ENCODE measurements around the gene CASP12. TPM values are rescaled to one million over a fixed set of nuclear protein-coding genes. Genes with fewer than 3 reads are reported as not detected.
A peak's percentile ranks its signal among the peaks of the same experiment; 100 is the strongest.
"Not testable (repeated sequence)": the region's sequence is repeated elsewhere in the genome, so short reads cannot be mapped to it uniquely, and the experiment has no call there.

CASP12 gene
- total RNA-seq = 1.3 and 1.7 TPM in 2 replicates

DNA sequence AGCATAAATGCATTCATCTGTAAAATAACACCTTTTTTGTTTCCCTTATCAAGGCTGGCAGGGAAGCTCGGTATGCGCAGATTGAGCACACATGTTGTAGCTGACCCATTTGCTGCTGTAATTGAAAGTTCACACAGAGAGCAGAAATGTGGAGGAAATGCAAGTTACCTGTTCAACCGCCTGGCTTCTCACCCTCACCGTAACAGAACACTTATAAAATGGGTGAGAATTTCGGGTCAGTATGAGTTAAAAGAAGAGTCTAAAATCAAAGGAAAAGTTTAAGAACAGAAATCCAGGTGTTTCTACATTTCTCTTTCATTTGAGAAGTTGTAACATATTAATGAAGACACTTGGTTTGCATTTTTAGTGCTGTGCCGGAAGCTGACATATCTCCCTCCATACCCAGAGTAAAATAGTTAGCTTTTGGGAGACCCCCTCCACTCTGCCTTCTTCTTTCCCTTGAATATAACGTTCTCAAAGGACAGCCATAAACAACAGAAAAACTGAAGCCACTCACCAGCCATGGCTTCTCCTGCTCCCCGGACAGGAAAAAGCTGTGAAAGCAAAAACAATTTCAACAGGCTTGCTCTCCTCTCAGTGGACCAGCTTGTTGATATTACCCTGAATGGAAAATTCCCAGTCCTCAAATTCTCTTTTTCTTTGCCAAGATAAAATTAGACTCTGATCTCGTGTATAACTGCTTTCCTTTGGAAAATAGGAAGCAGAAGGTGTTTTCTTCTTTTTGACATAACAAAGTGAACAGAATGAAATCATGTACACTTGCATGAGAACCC is at the start of gene CASP12:
CASP12 (minus strand) TSS at position 570 of the 794 bp plus-strand sequence.
- peak; percentile 80 for DNase-seq (ENCODE audit: low read depth, low spot score)

DNA sequence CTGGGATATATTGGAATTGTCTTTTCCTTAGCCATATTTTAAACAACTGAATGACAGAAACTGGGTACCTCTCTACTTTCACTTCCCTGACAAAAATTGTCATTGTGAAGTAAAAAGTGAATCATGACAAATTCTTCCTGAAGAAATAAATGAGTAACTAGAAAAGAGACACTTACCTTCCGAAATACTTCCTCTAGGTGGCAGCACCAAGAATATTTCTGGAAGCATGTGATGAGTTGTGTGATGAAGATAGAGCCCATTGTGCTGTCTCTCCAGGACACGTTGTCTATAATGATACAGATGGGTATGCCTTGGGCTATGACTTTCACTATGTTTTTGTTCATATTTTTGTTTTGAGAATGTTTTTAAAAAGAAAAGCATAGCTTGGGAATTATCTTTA is 48.6 kb upstream of the CASP12 start:
- DNase-seq (ENCODE audit: low read depth, low spot score) = no peak

DNA sequence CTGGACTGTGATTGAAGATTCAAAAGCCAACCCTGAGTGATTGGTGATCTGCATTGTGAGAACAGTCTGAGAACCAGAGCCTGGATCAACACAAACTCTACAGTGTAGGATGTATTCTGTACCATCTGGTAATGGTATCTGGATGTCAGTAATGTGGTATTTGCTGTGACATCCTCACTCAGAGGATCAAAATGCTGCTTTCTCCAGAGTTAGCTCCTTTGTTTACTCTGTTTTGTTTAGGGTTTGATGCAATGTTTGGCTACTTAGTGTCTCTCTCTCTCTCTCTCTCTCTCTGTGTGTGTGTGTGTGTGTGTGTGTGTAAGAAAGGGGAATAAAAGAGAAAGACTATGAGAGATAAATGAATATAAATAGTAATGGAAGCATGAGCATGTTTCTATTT is 45.8 kb upstream of the CASP12 start:
- no peak for DNase-seq (ENCODE audit: low read depth, low spot score)

DNA sequence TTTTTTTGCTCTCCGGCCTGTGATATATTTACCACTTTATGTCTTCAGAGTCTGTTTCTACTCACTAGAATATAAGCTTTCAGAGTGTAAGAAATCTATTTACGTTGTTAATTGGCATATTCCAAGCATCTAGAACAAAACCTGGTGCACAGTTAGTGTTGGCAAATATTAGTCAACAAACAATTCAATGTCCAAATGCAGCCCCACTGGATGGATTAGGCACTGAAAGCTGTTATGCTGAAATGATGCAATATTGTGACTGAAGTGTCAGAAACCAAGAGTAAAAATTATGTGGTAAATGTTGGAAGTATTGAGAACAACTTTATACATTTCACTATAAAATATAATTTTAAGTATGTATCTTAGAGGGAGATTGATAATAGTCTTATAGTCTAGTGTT is 45.3 kb upstream of the CASP12 start:
- no peak for DNase-seq (ENCODE audit: low read depth, low spot score)

DNA sequence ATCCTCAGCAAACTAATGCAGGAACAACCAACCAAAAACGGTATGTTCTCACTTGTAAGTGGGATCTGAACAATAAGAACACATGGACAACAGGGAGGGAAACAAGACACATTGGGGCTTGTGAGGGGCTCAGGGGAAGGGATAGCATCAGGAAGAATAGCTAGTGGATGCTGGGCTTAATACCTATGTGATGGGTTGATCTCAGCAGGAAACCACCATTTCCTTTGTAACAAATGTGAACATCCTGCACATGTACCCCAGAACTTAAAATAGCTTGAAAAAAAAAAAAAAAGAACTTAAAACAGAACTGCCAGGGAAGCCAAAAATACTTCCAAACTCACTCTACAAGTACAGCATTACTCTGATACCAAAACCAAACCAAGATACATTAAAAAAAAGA is 36.3 kb upstream of the CASP12 start:
- DNase-seq (ENCODE audit: low read depth, low spot score) = no peak

DNA sequence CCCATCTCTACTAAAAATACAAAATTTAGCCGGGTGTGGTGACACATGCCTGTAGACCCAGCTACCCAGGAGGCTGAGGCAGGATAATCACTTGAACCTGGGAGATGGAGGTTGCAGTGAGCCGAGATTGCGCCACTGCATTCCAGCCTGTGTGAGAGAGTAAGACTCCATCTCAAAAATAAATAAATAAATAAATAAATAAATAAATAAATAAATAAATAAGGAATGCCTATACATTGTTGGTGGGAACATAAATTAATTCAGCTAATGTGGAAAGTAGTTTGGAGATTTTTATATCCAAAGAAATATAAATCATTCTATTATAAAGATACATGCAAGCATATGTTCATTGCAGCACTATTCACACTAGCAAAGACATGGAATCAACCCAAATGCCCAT is 35.8 kb upstream of the CASP12 start:
- DNase-seq (ENCODE audit: low read depth, low spot score) = not testable (repeated sequence)

DNA sequence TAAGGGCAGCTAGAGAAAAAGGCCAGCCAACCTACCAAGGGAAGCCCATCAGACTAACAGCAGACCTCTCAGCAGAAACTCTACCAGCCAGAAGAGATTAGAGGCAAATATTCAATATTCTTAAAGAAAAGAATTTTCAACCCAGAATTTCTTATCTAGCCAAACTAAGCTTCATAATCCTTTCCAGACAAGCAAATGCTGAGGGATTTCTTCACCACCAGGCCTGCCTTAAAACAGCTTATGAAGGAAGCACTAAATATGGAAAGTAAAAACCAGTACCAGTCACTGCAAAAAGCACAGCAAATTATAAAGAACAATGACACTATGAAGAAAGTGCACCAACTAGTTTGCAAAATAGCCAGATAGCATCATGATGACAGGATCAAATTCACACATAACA is 30.6 kb upstream of the CASP12 start:
- DNase-seq (ENCODE audit: low read depth, low spot score) = no peak

DNA sequence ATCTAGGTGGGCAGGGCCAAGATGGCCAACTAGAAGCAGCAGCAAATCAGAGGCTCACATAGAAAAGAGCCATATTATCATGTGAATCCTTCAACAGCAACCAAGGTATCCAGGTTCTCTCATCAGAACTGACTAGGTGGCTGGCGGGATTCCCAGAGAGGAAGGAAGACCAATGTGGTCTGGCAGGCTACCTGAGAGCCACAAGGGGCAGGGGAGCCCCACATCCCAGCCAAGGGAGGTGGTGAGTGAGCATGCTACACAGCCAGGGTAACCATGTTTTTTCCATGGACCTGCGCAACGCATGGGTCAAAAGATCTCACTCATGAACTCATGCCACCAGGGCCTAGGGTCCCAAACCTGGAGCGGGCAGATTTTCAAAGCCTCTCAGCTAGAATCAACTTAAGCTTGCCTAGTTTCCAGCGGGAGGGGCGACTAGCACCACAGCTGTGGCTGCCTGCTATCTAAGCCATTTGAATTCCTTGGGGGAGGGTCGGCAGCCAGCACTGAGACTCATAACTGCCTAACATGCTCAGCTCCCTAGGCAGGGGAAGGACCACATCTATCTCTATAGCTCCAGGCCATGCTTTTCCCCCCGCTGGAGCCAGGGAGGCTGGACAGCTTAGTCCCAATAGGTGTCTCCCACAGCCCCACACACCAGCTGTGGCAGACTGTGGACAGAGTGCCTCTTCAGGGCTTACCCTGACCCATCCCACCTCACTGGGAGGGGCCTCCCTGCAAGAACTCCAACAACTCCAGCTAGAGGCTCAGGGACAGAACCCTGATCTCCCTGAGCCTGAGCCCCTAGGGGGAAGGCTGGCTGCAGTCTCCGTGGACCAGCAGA is 28.7 kb upstream of the CASP12 start:
- no peak for DNase-seq (ENCODE audit: low read depth, low spot score)

DNA sequence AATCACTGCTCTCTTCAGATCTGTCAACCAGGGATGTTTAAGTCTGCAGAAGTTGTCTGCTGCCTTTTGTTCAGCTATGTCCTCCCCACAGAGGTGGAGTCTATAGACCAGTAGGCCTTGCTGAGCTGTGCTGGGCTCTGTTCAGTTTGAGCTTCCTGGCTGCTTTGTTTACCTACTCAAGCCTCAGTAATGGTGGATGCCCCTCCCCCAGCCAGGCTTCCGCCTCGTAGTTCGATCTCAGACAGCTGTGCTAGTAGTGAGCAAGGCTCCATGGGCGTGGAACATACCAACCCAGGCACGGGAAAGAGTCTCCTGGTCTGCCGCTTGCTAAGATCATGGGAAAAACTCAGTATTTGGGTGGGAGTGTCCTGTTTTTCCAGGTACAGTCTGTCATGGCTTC is 27.6 kb upstream of the CASP12 start:
- DNase-seq (ENCODE audit: low read depth, low spot score) = no peak

DNA sequence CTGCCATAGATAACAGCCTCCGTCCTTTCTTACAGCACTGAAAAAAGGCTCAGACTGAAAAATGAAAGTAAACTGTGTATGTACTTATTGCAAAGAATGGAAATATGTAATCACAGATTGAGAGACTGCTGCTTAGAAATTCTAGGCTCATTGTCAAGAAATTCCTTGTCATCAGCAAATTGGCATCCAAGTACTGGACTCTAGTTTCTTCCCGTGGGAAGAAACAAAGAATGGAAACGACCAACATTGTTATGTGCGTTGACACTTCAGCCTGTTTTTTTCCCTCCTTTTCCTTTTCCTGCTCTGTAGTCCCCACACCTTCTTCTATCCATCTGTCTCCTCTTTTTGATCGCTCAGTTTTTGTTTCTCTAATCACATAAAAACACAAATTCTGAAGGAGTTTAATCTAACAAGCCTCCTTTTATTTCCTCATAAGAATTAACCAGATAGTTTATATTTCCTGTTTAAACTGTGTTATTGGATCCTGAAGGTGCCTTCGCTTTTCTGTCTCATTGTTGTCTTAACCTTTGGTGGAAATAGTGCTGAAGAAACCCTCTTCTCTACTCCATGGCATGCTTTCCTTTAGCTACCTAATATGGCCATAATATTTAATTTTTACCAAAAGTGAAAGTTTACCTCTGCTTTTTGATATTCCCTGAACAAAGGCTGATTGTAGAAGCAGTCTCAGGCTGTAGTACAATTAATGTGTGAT is 20.0 kb upstream of the CASP12 start:
- peak; percentile 90 for DNase-seq (ENCODE audit: low read depth, low spot score)

DNA sequence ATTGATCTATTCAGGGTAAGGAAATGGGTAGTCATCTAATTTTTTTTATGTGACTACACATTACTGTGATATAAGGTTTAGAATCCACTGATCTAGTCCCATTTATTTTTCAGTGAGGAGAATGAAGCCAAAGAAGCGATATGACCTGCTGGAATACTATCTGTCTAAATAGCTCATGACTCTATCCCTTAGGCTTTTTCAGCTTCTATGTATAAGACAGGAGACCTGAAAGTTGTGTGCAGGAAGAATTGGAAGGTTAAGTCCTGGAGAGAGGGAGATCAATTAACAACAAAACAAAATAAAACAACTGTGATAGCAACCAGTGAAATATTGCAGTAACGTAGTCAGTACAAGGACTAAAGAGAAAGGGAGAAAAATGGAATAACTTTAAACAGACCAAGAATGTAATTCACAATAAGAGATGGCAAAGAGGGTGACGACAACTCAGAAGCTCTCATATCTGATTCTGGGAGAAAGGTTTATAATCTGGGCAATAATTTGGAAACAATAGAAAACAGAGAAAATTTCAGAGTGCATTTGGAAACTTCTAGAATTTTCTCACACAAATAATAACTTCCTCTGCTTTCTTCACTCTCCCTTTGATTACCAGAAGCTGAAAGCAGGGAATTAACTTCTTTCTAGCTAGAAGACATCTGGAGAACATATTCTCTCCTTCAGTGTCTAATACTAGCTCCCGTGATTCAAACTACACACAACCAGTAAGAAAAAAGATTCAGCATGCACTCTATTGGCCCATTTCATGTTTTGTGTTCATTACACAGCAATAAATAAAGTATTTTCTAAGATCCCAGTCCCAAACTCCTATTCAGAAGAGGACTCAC is 19.2 kb upstream of the CASP12 start:
- DNase-seq (ENCODE audit: low read depth, low spot score) = no peak

DNA sequence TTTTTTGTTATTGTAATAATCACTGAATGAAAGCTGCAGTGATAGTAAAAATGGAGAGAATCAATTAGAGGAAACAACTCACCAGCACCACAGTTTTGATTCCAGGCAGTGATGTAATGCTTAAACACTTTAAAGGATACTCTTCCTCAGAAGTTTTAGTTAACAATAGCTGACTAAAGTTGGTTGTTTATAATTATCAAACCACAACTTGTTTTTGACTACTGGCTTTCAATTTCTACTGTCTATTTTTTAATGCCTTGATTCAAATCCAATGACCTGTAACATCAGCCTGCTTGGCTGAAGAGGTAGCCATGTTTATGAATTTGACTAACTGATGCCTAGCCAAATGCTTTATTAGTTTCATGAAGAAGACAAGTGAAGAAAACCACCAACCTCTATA is 18.2 kb upstream of the CASP12 start:
- DNase-seq (ENCODE audit: low read depth, low spot score) = no peak

DNA sequence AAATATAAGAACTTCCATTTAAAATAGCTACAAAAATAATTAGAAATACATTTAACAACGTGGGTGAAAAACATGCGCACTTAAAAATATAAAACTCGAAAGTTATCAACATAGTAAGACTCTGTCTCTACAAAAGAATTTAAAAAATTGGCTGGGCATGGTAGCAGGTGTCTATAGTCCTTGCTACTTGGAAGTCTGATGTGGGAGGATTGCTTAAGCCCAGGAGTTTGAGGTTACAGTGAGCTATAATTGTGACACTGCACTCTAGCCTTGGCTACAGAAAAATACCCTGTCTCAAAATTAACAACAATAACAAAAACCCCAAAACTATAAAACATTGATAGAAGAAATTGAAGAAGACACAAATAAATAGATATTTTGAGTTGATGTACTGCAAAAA is 13.8 kb upstream of the CASP12 start:
- DNase-seq (ENCODE audit: low read depth, low spot score) = no peak

DNA sequence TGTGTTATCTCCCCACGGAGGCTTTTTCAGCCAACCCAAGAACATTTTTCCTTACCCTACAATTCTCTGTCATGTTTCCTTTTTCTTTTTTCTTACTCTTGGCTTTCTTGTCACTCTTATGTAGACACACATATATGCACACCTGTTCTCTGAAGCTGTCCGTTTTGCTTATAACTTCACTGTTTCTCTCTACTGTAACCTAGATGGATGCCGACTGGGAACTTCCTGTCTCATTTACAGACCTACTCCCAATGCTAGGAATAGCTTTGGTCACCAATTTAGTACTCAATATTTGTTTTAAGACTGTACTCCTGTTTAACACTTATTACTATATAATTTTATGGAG is 9.9 kb upstream of the CASP12 start:
- no peak for DNase-seq (ENCODE audit: low read depth, low spot score)

DNA sequence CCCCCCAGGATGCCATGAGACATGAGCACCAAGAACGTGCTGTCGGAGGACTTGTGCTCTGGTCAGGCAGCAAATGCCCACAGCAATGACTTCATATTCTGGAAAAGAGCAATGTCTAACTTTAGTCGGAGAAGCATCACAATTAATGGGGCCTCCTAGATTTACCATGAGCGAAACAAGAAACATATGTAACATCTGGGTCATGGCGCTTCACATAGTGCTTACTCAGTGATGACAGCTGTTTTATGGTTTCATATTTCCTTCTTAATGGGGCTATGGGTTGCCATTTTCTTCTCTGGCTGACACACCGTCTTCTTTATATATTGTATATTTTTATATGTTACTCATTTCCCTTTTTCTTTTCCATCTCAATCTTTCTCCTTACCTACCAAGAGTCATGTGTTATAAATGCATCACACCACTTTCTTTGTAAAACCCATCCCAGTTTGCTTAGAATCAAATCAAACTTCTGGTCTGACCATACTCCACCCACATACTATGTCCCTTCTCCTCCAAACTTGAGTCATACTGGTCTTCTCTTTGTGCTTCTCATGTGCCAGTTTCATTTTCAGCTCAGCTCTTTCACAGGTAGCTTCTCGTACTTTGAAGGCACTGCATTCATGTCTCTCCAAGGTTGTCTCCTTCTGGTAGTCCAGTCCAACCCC is 9.4 kb upstream of the CASP12 start:
- no peak for DNase-seq (ENCODE audit: low read depth, low spot score)

DNA sequence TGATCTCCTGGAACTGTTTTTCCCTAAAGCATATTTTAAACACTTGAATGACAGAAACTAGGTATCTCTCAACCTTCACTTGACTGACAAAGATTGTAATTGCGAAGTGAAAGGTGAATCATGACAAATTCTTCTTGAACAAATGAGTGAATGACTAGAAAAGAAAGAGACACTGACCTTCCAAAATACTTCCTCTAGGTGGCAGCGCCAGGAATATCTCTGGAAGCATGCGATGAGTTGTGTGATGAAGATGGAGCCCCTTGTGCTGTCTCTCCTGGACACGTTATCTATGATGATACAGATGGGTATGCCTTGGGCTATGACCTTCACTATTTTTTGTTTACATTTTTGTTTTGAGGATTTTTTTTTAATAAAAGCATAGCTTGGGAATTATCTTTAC is 7.0 kb upstream of the CASP12 start:
- DNase-seq (ENCODE audit: low read depth, low spot score) = no peak

DNA sequence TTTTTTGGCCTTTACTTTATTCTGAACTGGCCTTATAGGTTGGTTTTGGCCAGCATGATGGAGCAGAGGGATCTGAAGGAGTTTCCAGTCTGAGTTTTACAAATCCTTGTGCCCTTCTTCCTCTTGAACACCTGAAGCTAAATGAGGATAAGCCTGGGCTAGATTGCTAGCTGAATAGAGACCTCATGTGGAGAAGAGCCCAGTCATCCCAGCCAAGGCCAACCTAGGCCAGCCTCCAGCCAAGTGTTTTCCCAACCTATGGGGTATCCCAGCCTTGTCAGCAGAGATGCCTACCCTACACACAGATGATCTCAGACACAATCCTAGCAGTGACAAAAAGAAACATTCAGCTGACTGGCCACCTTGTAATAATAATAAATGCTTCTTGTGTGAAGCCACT is 966 bp upstream of the CASP12 start:
- no peak for DNase-seq (ENCODE audit: low read depth, low spot score)

DNA sequence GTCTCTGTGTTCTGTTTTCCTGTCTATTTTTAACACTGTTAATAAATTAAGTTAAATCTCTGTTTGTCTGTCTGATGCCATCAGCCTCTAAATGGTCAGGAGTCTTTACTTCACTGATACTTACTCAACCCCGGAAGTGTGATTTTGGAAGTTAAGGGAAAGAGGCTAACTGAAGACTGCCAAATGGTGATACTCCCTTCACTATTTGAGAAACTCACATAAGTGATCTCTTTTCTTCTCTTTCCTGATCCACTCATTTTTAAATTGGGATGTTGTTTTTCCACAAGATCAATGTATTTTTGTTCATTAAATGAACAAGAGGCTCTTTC is 389 bp upstream of the CASP12 start:
- DNase-seq (ENCODE audit: low read depth, low spot score) = no peak

DNA sequence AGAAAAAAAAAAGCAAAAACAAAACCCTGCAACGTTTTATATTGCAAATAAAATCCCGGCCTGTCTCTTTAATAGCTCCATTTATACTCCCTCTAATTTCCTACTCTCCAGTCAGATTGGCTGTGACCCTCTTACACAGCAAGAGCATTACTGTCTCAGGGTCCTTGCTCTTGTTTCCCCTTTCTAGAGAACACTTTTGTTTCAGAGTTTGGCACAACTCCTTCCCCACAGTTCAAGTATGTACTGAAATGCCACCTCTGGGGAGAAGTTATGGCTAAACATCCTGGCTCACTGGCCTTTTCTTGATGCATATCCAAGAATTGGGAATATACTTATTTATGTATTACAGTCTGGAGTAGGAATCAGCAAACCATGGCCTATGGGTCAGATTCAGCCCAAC is 2.6 kb downstream of the CASP12 start:
- DNase-seq (ENCODE audit: low read depth, low spot score) = no peak

DNA sequence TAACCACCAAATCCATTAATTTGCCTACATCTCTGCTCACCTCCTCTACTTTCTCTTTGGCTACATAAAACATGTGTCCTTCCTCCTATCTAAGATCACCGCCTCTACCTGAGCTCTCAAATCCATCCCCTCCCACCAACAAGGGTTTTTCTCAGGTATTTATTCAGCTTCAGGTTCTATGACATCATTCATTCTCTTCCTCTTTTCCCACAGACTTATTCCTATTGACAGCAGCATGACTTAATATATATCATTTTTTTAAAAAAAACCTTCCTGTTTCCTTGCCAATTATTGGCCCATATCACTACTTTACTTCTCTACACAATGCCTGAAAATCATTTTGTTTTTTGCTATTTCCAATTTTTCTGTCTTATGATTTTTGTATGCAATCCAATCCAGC is 4.4 kb downstream of the CASP12 start:
- DNase-seq (ENCODE audit: low read depth, low spot score) = no peak

Data from pulmonary artery endothelial cell (primary cell).